GM13976 (cell line): Measurements from ENCODE around the gene ARHGEF18.

Experiments used
- DNase-seq: peaks from one replicate; pipeline ENCODE4 v3.0.0; 2012; ENCODE audit warnings: low spot score
- in situ Hi-C: fragments of 300-500 bp; cut with MboI; formaldehyde crosslinking; loops from one replicate; pipeline ENCODE4 v1.12.0; 2022; ENCODE audit warnings: low sequenced_read_pairs, mixed read lengths, inconsistent platforms; ENCODE audit not compliant: unreplicated experiment
- TF ChIP-seq, protein P1 (sequence below): IDR thresholded peaks from 2 replicates; pipeline ENCODE4 v1.5.1; 2012; ENCODE audit warnings: borderline replicate concordance, mild to moderate bottlenecking; ENCODE audit not compliant: insufficient read depth; ENCODE audit errors: extremely low read depth, missing control alignments, control extremely low read depth

Gene ARHGEF18

DNA sequence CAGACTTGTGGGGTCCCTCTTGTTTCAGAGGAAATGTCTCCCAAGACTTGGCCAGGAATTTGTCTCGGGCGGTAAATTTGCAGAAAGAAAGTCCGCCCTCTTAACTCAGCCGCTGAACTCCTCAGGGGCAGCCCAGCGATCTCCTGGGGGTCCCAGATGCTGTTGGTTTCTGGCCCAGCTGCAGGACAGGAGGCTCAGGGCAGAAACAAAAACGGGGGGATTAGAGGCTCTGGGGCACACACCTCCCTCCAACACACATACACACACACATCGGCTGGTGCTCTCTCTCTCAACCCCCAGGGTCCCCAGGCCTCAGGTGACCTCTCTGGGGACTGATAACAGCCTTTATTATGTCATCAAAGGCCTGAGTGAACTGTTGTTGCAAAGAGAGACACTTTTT lies 7.1 kb downstream of the ARHGEF18 start:
- TF ChIP-seq, protein P1, sequence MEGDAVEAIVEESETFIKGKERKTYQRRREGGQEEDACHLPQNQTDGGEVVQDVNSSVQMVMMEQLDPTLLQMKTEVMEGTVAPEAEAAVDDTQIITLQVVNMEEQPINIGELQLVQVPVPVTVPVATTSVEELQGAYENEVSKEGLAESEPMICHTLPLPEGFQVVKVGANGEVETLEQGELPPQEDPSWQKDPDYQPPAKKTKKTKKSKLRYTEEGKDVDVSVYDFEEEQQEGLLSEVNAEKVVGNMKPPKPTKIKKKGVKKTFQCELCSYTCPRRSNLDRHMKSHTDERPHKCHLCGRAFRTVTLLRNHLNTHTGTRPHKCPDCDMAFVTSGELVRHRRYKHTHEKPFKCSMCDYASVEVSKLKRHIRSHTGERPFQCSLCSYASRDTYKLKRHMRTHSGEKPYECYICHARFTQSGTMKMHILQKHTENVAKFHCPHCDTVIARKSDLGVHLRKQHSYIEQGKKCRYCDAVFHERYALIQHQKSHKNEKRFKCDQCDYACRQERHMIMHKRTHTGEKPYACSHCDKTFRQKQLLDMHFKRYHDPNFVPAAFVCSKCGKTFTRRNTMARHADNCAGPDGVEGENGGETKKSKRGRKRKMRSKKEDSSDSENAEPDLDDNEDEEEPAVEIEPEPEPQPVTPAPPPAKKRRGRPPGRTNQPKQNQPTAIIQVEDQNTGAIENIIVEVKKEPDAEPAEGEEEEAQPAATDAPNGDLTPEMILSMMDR = no peak
- in situ Hi-C loops = loop anchor here (25.0 kb wide), 1 partner anchor 306 kb away; the partner anchor contains the start of gene RETN
- no peak for DNase-seq

DNA sequence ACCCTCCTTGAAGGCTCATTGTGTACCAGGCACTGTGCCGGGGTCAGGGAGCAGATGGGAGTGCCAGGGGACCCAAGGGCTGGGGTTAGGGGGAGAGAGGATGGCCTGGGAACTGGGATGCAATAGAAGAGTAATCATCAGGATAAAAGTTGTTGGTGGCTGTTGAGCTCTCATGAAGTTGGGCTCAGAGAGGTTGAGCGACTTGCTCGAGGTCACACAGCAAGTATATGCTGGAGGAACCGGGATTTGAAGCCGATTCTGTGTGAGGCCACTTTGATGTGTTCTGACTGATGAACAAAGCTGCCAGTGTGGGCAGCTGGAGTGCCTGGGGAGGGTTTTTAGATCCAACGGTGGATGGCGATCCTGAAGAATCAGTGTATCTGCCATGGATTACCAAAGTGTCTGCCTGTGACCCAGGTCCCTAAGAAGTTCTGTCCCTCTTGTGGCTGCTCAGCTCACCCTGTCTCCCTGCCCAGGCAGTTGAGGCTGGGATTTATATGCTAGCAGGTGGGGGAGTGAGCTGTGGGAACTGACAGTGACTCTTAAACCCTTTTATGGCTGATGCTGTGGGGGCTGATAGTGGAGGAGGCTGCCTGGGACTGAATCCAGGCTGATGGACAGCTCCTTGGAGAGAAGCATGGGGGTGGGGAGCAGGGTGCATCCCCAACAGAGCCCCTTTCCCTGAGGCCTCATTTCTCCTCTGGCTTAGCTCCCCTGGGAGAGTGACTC lies 8.3 kb downstream of the ARHGEF18 start:
- DNase-seq = no peak
- TF ChIP-seq, protein P1 = no peak
- in situ Hi-C loops = loop anchor here (25.0 kb wide), 1 partner anchor 305 kb away; the partner anchor contains the start of gene RETN

DNA sequence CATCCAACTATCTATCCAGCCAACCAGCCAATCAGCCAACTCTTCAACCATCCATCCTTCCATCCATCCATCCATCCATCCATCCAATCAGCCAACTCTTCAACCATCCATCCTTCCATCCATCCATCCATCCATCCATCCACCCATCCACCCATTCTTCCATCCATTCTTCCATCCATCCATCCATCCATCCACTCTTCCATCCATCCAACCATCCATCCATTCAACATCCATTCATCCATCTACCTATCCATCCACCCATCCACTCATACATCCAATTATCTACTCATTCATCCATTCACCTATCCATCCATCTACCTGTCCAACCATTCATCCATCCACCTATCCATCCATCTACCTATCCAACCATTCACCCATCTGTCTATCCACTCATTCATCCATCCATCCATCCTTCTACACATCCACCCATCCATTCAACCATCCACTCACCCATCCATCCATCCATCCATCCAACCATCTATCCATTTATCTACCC lies 9.4 kb downstream of the ARHGEF18 start:
- TF ChIP-seq, protein P1 = no peak
- no peak for DNase-seq
- in situ Hi-C loops = loop anchor here (25.0 kb wide), 1 partner anchor 304 kb away; the partner anchor contains the start of gene RETN

DNA sequence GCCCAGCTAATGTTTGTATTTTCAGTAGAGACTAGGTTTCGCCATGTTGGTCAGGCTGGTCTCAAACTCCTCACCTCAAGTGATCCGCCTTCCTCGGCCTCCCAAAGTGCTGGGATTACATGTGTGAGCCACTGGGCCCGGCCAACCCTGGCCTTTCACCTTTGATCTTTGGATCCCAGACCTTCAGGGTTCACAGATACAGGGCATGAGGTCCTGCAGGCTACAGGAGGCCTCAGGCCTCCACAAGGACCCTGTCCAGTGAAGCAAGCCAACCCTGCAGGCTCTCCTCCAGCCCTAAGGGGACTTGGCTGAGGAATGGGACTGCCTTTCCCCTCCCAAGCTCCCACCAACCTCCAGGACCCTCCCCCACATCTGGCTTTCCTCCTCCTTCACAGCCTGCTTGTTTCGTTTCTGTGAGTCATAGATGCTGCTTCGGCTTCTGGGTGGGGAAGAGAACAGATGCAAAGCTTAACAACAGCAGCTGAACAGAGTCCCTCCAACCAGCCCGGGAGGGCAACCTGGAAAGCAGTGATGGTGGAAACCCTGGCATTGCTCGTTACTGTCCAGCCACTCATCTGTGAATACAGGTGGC lies 11.8 kb downstream of the ARHGEF18 start:
- TF ChIP-seq, protein P1 = no peak
- no peak for DNase-seq
- in situ Hi-C loops = loop anchor here (25.0 kb wide), 1 partner anchor 302 kb away; the partner anchor contains the start of gene RETN

DNA sequence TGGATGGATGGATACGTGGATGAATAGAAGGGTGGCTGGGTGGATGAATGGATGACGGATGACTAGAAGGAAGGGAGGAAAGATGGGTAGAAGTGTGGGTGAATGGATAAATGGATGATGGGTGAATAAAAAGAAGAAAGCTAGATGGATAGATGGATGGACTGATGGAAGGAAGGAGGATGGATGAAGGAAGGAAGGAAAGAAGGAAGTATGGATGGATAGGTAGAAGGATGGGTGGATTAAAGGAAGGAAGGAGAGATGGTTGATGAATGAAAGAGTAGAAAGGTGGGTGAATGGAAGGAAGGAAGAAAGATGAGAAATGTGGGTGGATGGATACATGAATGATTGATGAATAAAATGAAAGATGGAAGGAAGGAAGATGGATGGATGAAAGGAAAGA lies 14.5 kb downstream of the ARHGEF18 start:
- in situ Hi-C loops = loop anchor here (25.0 kb wide), 1 partner anchor 299 kb away; the partner anchor contains the start of gene RETN
- TF ChIP-seq, protein P1 = no peak
- DNase-seq = no peak

DNA sequence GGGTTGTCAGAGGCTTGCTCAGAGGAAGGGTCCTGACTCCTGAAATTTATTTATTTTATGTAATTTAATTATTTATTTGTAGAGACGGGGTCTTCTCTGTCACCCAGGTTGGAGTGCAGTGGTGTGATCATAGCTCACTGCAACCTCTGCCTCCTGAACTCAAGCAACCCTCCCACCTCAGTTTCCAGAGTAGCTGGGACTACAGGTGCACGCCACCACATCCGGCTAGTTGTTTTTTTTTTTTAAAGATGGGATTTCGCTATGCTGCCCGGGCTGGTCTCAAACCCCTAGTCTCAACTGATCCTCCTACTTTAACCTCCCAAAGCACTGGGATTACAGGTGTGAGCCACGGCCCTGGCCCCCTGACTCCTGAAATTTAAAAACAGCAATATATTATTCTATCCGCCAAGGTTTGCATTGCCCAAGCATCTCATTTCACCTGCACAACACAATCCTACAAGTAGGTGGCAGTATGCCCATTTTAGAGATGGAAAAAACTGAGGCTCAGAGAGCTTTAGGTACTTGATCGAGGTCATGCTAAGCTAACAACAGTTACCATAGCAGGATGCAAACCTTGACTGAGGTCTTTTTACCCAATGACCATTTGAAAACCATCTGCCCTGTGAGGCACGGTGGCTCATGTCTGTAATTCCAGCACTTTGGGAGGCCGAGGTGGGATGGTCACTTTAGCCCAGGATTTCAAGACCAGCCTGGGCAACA lies 18.1 kb downstream of the ARHGEF18 start:
- in situ Hi-C loops = loop anchor here (25.0 kb wide), 1 partner anchor 295 kb away; the partner anchor contains the start of gene RETN
- TF ChIP-seq, protein P1 = peak; percentile 22
- peak; percentile 80 for DNase-seq
